Measurements from ENCODE around the gene SERPINA12. TPM values are rescaled to one million over a fixed set of nuclear protein-coding genes. Genes with fewer than 3 reads are reported as not detected.

Gene SERPINA12
- total and polyA plus RNA-seq, 2 experiments from 2014 or later, result not detected

DNA sequence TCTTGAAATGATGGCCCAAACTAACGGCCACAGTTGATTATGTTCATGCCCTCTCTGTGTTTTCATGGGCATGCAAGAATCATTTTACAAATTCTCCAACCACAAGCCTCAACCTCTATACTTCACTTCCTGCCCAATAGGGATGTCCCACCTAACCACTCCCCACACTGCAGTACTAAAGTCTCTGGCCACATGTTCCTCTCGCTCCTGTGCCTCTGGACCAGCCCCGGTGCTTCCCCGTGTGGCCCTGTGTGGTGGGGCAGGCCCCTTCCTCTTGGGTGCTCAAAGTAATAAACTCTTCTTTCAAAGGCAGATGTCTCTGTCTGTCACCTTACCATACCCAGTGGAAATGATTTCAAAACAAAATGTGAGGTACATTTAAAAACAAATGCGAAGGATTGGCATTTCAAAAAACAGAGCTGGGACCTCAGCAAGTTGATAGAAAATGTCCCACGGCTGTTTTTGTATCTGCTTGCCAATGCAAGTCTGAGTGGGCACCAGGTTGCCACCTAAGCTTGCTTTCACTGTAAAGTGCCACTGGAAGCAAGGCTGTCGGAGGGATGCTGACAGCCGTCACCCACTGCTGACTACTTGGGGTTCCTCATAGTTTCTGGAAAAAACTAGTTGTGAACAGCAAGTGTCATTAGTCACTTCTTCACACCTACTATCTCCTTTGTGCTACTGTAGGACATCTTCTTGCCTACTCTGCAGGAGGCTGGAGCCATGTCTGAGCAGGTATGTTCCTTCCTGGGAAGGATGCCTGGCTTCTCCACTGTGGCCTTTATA lies 48.4 kb downstream of the SERPINA12 start:
- H3K9me3 Mint-ChIP-seq, result peaks cover 62% of the 10 kb centered on the region
- Histone ChIP-seq H3K4me1 (ENCODE audit: insufficient read depth) (no peaks in the 10 kb centered on the region), H4K20me1 (replicated peaks; ENCODE audit: insufficient read depth) (no peaks in the 10 kb centered on the region), H3K4me2 (no peak overlapping the region), H3K27ac (ENCODE audit: low read depth) (no peak overlapping the region), H3K79me2 (replicated peaks; ENCODE audit: insufficient read depth) (no peaks in the 10 kb centered on the region), H2AFZ (no peak overlapping the region), H3K9me2 (ENCODE audit: insufficient read depth) (peaks cover 9% of the 10 kb centered on the region), H3F3A (replicated peaks; ENCODE audit: low read depth) (no peaks in the 10 kb centered on the region), H3K36me3 (ENCODE audit: insufficient read depth) (no peaks in the 10 kb centered on the region), H3K4me3 (no peak overlapping the region), H3K27me3 (ENCODE audit: insufficient read depth) (no peaks in the 10 kb centered on the region)
- peaks cover 3% of the 10 kb centered on the region; the same call in 2 of the 3 replicates for H3K4me1 Mint-ChIP-seq
- H3K27ac Mint-ChIP-seq, result no peak overlapping the region
- TF ChIP-seq CREB1 (CRISPR knock-in tag; IDR thresholded peaks at IDR 0.05; ENCODE audit: low read depth) (no peak), EZH2phosphoT487 (IDR thresholded peaks at IDR 0.05; ENCODE audit: unreplicated experiment) (no peak), ZNF331 (CRISPR knock-in tag; IDR thresholded peaks at IDR 0.05; ENCODE audit: low read depth) (no peak), ZNF114 (CRISPR knock-in tag; IDR thresholded peaks at IDR 0.05) (no peak), STAT1 (IDR thresholded peaks at IDR 0.05; ENCODE audit: unreplicated experiment) (no peak), POLR2AphosphoS5 (IDR thresholded peaks at IDR 0.05; ENCODE audit: low read depth) (no peak), EZH2 (IDR thresholded peaks at IDR 0.05; ENCODE audit: low read depth, unreplicated experiment) (no peak), JUNB (IDR thresholded peaks at IDR 0.05; ENCODE audit: unreplicated experiment) (no peak), NANOG (IDR thresholded peaks at IDR 0.05; ENCODE audit: borderline replicate concordance) (no peak)
- TF ChIP-seq, protein P1, sequence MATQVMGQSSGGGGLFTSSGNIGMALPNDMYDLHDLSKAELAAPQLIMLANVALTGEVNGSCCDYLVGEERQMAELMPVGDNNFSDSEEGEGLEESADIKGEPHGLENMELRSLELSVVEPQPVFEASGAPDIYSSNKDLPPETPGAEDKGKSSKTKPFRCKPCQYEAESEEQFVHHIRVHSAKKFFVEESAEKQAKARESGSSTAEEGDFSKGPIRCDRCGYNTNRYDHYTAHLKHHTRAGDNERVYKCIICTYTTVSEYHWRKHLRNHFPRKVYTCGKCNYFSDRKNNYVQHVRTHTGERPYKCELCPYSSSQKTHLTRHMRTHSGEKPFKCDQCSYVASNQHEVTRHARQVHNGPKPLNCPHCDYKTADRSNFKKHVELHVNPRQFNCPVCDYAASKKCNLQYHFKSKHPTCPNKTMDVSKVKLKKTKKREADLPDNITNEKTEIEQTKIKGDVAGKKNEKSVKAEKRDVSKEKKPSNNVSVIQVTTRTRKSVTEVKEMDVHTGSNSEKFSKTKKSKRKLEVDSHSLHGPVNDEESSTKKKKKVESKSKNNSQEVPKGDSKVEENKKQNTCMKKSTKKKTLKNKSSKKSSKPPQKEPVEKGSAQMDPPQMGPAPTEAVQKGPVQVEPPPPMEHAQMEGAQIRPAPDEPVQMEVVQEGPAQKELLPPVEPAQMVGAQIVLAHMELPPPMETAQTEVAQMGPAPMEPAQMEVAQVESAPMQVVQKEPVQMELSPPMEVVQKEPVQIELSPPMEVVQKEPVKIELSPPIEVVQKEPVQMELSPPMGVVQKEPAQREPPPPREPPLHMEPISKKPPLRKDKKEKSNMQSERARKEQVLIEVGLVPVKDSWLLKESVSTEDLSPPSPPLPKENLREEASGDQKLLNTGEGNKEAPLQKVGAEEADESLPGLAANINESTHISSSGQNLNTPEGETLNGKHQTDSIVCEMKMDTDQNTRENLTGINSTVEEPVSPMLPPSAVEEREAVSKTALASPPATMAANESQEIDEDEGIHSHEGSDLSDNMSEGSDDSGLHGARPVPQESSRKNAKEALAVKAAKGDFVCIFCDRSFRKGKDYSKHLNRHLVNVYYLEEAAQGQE (IDR thresholded peaks at IDR 0.05; ENCODE audit: unreplicated experiment), result no peak
- TF ChIP-seq, protein P2, sequence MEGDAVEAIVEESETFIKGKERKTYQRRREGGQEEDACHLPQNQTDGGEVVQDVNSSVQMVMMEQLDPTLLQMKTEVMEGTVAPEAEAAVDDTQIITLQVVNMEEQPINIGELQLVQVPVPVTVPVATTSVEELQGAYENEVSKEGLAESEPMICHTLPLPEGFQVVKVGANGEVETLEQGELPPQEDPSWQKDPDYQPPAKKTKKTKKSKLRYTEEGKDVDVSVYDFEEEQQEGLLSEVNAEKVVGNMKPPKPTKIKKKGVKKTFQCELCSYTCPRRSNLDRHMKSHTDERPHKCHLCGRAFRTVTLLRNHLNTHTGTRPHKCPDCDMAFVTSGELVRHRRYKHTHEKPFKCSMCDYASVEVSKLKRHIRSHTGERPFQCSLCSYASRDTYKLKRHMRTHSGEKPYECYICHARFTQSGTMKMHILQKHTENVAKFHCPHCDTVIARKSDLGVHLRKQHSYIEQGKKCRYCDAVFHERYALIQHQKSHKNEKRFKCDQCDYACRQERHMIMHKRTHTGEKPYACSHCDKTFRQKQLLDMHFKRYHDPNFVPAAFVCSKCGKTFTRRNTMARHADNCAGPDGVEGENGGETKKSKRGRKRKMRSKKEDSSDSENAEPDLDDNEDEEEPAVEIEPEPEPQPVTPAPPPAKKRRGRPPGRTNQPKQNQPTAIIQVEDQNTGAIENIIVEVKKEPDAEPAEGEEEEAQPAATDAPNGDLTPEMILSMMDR (conservative IDR thresholded peaks at IDR 0.05; ENCODE audit: low read depth in 2 of 2), result no peak
- TF ChIP-seq, protein P3, sequence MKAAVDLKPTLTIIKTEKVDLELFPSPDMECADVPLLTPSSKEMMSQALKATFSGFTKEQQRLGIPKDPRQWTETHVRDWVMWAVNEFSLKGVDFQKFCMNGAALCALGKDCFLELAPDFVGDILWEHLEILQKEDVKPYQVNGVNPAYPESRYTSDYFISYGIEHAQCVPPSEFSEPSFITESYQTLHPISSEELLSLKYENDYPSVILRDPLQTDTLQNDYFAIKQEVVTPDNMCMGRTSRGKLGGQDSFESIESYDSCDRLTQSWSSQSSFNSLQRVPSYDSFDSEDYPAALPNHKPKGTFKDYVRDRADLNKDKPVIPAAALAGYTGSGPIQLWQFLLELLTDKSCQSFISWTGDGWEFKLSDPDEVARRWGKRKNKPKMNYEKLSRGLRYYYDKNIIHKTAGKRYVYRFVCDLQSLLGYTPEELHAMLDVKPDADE (IDR thresholded peaks at IDR 0.05), result no peak
- TF ChIP-seq, protein P4, sequence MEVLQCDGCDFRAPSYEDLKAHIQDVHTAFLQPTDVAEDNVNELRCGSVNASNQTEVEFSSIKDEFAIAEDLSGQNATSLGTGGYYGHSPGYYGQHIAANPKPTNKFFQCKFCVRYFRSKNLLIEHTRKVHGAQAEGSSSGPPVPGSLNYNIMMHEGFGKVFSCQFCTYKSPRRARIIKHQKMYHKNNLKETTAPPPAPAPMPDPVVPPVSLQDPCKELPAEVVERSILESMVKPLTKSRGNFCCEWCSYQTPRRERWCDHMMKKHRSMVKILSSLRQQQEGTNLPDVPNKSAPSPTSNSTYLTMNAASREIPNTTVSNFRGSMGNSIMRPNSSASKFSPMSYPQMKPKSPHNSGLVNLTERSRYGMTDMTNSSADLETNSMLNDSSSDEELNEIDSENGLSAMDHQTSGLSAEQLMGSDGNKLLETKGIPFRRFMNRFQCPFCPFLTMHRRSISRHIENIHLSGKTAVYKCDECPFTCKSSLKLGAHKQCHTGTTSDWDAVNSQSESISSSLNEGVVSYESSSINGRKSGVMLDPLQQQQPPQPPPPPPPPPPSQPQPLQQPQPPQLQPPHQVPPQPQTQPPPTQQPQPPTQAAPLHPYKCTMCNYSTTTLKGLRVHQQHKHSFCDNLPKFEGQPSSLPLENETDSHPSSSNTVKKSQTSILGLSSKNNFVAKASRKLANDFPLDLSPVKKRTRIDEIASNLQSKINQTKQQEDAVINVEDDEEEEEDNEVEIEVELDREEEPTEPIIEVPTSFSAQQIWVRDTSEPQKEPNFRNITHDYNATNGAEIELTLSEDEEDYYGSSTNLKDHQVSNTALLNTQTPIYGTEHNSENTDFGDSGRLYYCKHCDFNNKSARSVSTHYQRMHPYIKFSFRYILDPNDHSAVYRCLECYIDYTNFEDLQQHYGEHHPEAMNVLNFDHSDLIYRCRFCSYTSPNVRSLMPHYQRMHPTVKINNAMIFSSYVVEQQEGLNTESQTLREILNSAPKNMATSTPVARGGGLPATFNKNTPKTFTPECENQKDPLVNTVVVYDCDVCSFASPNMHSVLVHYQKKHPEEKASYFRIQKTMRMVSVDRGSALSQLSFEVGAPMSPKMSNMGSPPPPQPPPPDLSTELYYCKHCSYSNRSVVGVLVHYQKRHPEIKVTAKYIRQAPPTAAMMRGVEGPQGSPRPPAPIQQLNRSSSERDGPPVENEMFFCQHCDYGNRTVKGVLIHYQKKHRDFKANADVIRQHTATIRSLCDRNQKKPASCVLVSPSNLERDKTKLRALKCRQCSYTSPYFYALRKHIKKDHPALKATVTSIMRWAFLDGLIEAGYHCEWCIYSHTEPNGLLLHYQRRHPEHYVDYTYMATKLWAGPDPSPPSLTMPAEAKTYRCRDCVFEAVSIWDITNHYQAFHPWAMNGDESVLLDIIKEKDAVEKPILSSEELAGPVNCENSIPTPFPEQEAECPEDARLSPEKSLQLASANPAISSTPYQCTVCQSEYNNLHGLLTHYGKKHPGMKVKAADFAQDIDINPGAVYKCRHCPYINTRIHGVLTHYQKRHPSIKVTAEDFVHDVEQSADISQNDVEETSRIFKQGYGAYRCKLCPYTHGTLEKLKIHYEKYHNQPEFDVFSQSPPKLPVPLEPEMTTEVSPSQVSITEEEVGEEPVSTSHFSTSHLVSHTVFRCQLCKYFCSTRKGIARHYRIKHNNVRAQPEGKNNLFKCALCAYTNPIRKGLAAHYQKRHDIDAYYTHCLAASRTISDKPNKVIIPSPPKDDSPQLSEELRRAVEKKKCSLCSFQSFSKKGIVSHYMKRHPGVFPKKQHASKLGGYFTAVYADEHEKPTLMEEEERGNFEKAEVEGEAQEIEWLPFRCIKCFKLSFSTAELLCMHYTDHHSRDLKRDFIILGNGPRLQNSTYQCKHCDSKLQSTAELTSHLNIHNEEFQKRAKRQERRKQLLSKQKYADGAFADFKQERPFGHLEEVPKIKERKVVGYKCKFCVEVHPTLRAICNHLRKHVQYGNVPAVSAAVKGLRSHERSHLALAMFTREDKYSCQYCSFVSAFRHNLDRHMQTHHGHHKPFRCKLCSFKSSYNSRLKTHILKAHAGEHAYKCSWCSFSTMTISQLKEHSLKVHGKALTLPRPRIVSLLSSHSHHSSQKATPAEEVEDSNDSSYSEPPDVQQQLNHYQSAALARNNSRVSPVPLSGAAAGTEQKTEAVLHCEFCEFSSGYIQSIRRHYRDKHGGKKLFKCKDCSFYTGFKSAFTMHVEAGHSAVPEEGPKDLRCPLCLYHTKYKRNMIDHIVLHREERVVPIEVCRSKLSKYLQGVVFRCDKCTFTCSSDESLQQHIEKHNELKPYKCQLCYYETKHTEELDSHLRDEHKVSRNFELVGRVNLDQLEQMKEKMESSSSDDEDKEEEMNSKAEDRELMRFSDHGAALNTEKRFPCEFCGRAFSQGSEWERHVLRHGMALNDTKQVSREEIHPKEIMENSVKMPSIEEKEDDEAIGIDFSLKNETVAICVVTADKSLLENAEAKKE (CRISPR knock-in tag; IDR thresholded peaks at IDR 0.05), result no peak
- DNase-seq (ENCODE audit: low spot score) (no peak), ATAC-seq (no peak)
- no peaks in the 10 kb centered on the region for H3K27me3 Mint-ChIP-seq (ENCODE audit: insufficient read depth, low read depth, poor library complexity)
- peaks cover 24% of the 10 kb centered on the region for H3K36me3 Mint-ChIP-seq (ENCODE audit: low read depth)
- H3K4me3 Mint-ChIP-seq, result no peak overlapping the region
